Thoracic aorta (tissue), 2 donors: ENCODE data around the gene CCL8. TPM values are rescaled to one million over a fixed set of nuclear protein-coding genes. Genes with fewer than 3 reads are reported as not detected.

ENCODE experiments used
- ATAC-seq: fragments of 150-250 bp; one replicate; pipeline ENCODE4 v1.8.0; 2017; ENCODE audit warnings: low read depth; ENCODE audit not compliant: insufficient number of reproducible peaks, low FRiP score
- DNase-seq: peaks from one replicate; pipeline ENCODE4 v3.0.0-alpha.2; 2020; ENCODE audit warnings: low spot score
- H3K27ac ChIP-seq, 2 donors: fragments of 200-600 bp; sonication (generic); 1 replicate in 1 of 2; 2 replicates in 1 of 2; pipeline ENCODE4 v1.5.1; 2016; ENCODE audit warnings: mild to moderate bottlenecking in 2 of 2, moderate library complexity in 2 of 2
- H3K27me3 ChIP-seq: fragments of 200-600 bp; sonication (generic); replicated peaks from 2 replicates; pipeline ENCODE4 v1.6.0; 2016; ENCODE audit warnings: mild to moderate bottlenecking; ENCODE audit not compliant: insufficient read depth
- H3K36me3 ChIP-seq: fragments of 200-600 bp; sonication (generic); one replicate; pipeline ENCODE4 v1.5.1; 2016
- H3K4me1 ChIP-seq, 2 donors: fragments of 200-600 bp; sonication (generic); 1 replicate in 1 of 2; 2 replicates in 1 of 2; pipeline versions ENCODE4 v1.5.1 to v1.6.0; 2016; ENCODE audit warnings: low read depth in 2 of 2, mild to moderate bottlenecking in 1 of 2; ENCODE audit not compliant: control insufficient read depth in 1 of 2
- H3K4me3 ChIP-seq: fragments of 200-600 bp; sonication (generic); 2 replicates; pipeline ENCODE4 v1.5.1; 2016; ENCODE audit warnings: mild to moderate bottlenecking
- H3K9me3 ChIP-seq: fragments of 200-600 bp; sonication (generic); 2 replicates; pipeline ENCODE4 v1.5.1; 2016
- total RNA-seq, 2 donors: library from RNA; depleted of rRNA; stranded (reverse); fragments of >200 nt; gene quantifications; one replicate each; pipeline versions ENCODE4 v1.1.0 to v1.2.3, GENCODE V29; 2016
- TF ChIP-seq, protein P1 (sequence below): fragments of 200-600 bp; sonication (generic); IDR thresholded peaks from one replicate; pipeline ENCODE4 v1.5.1; 2019; ENCODE audit warnings: antibody characterized with exemption

Gene CCL8
- total RNA-seq, 2 donors from 2014 or later: 2.5 to 3.7 TPM

DNA sequence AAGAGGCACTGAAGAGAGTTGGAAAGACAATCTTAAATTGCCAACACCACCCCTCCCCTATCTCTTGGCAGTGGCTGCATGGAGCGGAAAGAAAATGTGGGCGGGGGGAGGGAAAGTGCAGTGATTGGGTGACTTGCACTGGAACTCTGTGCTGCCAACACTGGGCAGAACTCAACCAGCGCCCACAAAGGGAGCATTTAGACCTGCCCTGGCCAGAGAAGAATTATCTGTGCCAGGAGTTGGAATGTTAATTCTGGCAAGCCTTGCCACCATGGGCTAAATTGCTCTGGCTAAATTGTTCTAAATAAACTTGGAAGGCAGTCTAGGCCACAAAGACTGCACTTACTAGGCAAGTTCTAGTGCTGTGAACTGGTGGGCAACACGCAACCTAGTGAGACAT, 30.5 kb downstream of the CCL8 start:
- H3K36me3 ChIP-seq: no peaks in the 10 kb centered on the region
- H3K27me3 ChIP-seq: no peaks in the 10 kb centered on the region
- no peak for DNase-seq
- H3K27ac ChIP-seq: no peak overlapping the region
- no peak for ATAC-seq
- H3K9me3 ChIP-seq: no peaks in the 10 kb centered on the region
- TF ChIP-seq, protein P1, sequence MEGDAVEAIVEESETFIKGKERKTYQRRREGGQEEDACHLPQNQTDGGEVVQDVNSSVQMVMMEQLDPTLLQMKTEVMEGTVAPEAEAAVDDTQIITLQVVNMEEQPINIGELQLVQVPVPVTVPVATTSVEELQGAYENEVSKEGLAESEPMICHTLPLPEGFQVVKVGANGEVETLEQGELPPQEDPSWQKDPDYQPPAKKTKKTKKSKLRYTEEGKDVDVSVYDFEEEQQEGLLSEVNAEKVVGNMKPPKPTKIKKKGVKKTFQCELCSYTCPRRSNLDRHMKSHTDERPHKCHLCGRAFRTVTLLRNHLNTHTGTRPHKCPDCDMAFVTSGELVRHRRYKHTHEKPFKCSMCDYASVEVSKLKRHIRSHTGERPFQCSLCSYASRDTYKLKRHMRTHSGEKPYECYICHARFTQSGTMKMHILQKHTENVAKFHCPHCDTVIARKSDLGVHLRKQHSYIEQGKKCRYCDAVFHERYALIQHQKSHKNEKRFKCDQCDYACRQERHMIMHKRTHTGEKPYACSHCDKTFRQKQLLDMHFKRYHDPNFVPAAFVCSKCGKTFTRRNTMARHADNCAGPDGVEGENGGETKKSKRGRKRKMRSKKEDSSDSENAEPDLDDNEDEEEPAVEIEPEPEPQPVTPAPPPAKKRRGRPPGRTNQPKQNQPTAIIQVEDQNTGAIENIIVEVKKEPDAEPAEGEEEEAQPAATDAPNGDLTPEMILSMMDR: no peak
- peaks cover 7 to 16% of the 10 kb centered on the region in 2 donors for H3K4me1 ChIP-seq
- H3K4me3 ChIP-seq: no peak overlapping the region

DNA sequence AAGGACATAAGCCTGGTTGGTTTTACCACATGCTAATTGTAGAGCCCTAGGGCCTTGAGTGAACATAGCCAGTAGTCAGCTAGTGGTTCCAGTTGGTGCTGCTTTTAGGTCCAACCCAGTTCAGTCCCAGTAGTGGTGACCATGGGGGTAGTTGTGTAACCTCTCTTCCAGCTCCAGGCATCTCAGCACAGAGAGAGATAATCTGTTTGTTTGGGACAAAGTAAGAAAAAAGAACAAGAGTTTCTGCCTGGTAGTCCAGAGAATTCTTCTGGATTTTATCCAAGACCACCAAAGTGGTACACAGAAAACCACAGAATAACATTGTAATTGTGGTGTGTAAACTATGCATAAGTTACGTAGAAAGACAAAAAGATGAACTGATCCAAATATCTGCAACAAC, 31.9 kb downstream of the CCL8 start:
- Histone ChIP-seq H3K27ac (no peak overlapping the region), H3K9me3 (no peaks in the 10 kb centered on the region), H3K4me1 (peaks cover 11 to 16% of the 10 kb centered on the region in 2 donors), H3K27me3 (no peaks in the 10 kb centered on the region), H3K36me3 (no peaks in the 10 kb centered on the region), H3K4me3 (no peak overlapping the region)
- DNase-seq: no peak
- no peak for ATAC-seq
- TF ChIP-seq, protein P1: no peak

DNA sequence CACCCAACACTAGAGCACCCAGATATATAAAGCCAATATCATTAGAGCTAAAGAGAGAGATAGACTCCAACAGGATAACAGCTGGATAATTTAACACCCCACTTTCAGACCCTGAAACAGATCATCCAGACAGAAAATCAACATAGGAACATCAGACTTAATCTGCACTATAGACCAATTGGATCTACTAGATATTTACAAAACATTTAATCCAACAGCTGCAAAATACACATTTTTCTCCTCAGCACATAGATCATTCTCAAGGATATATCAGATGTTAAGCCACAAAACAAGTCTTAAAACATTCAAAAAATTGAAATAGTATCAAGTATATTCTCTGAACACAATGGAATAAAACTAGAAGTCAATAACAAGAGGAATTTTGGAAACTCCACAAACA, 33.0 kb downstream of the CCL8 start:
- H3K36me3 ChIP-seq: no peaks in the 10 kb centered on the region
- TF ChIP-seq, protein P1: no peak
- no peak for ATAC-seq

DNA sequence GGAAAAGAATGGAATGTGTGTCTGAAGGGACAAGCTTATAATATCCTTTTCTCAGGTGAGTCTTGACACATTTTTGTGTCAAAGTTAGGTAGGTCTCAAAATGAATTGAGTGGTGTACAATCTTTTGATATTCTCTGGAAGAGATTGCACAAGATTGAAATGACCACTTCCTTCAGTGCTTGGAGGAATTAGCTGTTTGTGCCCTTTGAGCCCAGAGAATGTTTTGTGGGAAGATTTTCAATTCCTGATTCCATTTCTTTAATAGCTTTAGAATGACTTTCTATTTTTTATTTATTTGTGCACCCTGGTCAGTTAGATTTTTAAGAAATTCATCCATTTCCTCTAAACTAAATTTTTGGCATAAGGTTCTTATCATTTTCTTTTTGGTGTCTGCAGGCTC, 35.4 kb downstream of the CCL8 start:
- Histone ChIP-seq H3K4me3 (no peak overlapping the region), H3K27ac (no peak overlapping the region), H3K4me1 (peaks cover 11 to 12% of the 10 kb centered on the region in 2 donors), H3K9me3 (no peaks in the 10 kb centered on the region), H3K36me3 (no peaks in the 10 kb centered on the region), H3K27me3 (no peaks in the 10 kb centered on the region)
- no peak for ATAC-seq
- TF ChIP-seq, protein P1: no peak
- no peak for DNase-seq

More for the DNA sequence above, 33.0 kb downstream of the CCL8 start:
- Histone ChIP-seq H3K4me1 (peaks cover 11 to 16% of the 10 kb centered on the region in 2 donors), H3K9me3 (no peaks in the 10 kb centered on the region), H3K4me3 (no peak overlapping the region), H3K27me3 (no peaks in the 10 kb centered on the region), H3K27ac (no peak overlapping the region)
- no peak for DNase-seq

DNA sequence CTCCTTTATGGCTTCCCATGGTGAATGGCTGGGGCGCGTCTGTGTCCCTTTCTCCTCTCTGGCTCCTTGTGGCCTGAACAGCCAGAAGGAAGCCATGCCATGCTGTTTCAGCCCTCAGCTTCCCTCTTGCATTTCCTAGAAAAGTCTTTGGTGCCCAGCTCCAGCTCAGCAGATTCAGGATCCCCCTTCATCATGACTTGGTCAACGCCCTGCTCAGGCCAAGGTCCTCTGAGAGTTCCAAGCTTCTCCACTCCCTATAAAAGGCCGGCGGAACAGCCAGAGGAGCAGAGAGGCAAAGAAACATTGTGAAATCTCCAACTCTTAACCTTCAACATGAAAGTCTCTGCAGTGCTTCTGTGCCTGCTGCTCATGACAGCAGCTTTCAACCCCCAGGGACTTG, 37.0 kb downstream of the CCL8 start, which contains the start of gene CCL13:
TSS of gene CCL13 (plus strand) at position 287 of the 400 bp plus-strand sequence. CDS start at position 334, 47 bp downstream.
- Histone ChIP-seq H3K36me3 (no peaks in the 10 kb centered on the region), H3K9me3 (no peaks in the 10 kb centered on the region), H3K4me1 (peaks cover 0 to 3% of the 10 kb centered on the region in 2 donors), H3K27me3 (no peaks in the 10 kb centered on the region), H3K27ac (no peak within 1 kb of the TSS), H3K4me3 (no peak within 1 kb of the TSS)
- no peak for DNase-seq
- no peak for ATAC-seq
- TF ChIP-seq, protein P1: no peak
